GM10266 (cell line): Measurements from ENCODE around the gene SDCCAG8.

Experiments
- DNase-seq: peaks from one replicate; pipeline ENCODE4 v3.0.0; 2012; ENCODE audit errors: extremely low spot score
- TF ChIP-seq, protein P1 (sequence below): IDR thresholded peaks from 2 replicates; pipeline ENCODE4 v1.5.1; 2012; ENCODE audit warnings: mild to moderate bottlenecking, low read depth; ENCODE audit not compliant: control insufficient read depth, insufficient read depth; ENCODE audit errors: missing control alignments

SDCCAG8 gene

GRCh38 chr1:243495442-243496186, 239.8 kb downstream of the SDCCAG8 start:
- TF ChIP-seq, protein P1, sequence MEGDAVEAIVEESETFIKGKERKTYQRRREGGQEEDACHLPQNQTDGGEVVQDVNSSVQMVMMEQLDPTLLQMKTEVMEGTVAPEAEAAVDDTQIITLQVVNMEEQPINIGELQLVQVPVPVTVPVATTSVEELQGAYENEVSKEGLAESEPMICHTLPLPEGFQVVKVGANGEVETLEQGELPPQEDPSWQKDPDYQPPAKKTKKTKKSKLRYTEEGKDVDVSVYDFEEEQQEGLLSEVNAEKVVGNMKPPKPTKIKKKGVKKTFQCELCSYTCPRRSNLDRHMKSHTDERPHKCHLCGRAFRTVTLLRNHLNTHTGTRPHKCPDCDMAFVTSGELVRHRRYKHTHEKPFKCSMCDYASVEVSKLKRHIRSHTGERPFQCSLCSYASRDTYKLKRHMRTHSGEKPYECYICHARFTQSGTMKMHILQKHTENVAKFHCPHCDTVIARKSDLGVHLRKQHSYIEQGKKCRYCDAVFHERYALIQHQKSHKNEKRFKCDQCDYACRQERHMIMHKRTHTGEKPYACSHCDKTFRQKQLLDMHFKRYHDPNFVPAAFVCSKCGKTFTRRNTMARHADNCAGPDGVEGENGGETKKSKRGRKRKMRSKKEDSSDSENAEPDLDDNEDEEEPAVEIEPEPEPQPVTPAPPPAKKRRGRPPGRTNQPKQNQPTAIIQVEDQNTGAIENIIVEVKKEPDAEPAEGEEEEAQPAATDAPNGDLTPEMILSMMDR = no peak
- DNase-seq = no peak

DNA sequence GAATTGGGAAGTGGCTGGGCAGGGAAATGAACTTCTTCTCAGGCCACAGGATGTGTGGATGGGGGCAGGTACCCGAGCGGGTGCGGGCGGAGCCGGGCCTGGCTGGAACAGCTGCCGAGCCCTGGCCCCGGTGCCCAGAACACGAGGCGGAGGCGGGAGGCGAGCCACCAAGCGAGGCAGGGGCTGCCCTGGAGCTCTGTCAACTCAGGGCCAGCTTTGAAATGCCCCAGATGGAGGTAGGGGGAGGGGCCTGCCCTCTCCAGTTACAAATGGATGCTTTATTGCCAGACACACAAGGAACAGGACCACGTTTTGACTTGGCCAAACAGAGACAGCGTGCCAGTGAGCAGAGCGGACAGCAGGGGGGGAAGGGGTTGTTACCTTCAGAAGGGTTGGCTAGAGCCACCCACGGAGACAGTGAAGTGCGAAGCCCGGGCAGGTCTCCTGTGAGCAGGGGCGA, 240.4 kb downstream of the SDCCAG8 start:
- no peak for DNase-seq
- TF ChIP-seq, protein P1 = no peak

GRCh38 chr1:243496806-243497205, 241.0 kb downstream of the SDCCAG8 start:
- DNase-seq = no peak
- TF ChIP-seq, protein P1 = no peak

- DNase-seq = no peak
- TF ChIP-seq, protein P1 = no peak
These were observed 242.3 kb downstream of the SDCCAG8 start for GRCh38 chr1:243497939-243498681.

DNA sequence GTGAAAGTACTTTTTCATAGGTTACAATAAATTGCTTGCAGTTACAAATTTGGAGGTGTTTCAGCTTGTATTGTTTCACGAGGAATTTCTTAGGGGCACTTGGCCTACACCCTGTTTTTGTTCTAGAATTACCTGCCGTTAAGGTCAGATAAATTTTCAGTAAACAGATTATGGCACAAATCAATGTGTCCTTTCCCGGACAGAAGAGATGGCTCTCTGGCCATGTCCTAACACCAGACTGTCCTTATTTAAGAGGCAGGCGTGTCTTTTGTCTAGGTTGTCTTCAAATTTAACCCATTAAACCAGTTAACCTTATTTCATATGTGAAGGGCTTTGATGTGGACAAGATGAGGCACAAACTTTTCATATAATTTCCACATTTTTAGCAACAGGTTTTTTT, 243.4 kb downstream of the SDCCAG8 start:
- no peak for DNase-seq
- TF ChIP-seq, protein P1 = no peak

- no peak for DNase-seq
- TF ChIP-seq, protein P1 = no peak
These were observed 243.9 kb downstream of the SDCCAG8 start for GRCh38 chr1:243499711-243500110.

DNA sequence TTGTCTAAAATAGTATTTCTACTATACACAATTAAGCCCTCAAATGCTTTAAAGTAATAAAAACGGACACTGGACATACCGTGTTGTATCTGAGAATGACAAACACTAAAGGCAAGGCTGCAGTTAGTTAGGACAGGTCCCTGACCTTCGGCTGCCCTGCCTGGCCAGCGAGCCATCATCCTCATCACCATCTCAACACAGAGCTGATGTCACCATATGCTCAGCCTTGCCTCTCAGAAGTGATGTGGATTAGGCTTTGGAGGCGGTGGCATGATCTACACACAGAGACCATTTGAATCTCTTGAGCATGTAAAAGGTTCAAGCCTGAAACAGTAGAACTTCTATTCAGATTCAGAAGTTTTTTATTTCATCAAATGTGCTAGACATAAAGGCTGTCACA, 244.7 kb downstream of the SDCCAG8 start:
- TF ChIP-seq, protein P1 = no peak
- DNase-seq = no peak
